ENCODE results near the gene YBX2.

Gene YBX2

GRCh38 chr17:7295230-7296180, 1.1 kb upstream of the YBX2 start:
- TF ChIP-seq ARNTL (CRISPR knock-in tag; IDR thresholded peaks at IDR 0.05; ENCODE audit: borderline replicate concordance, low read depth) (no peak), TCF4 (CRISPR knock-in tag; IDR thresholded peaks at IDR 0.05; ENCODE audit: borderline replicate concordance) (no peak), BACH2 (CRISPR knock-in tag; IDR thresholded peaks at IDR 0.05; ENCODE audit: borderline replicate concordance) (no peak), CREB5 (CRISPR knock-in tag; IDR thresholded peaks at IDR 0.05; ENCODE audit: low read depth) (no peak), PATZ1 (CRISPR knock-in tag; IDR thresholded peaks at IDR 0.05; ENCODE audit: borderline replicate concordance) (no peak), CSRNP3 (CRISPR knock-in tag; IDR thresholded peaks at IDR 0.05) (no peak), POU6F1 (CRISPR knock-in tag; IDR thresholded peaks at IDR 0.05; ENCODE audit: borderline replicate concordance, low read depth) (no peak), ZNF8 (CRISPR knock-in tag; IDR thresholded peaks at IDR 0.05) (no peak)

GRCh38 chr17:7293816-7294613, 424 bp downstream of the YBX2 start:
- no peak for ATAC-seq
- TF ChIP-seq ZFP30 (CRISPR knock-in tag; IDR thresholded peaks at IDR 0.05) (no peak), ZNF70 (CRISPR knock-in tag; IDR thresholded peaks at IDR 0.05) (no peak), PPARA (CRISPR knock-in tag; IDR thresholded peaks at IDR 0.05; ENCODE audit: borderline replicate concordance) (no peak)

More at GRCh38 chr17:7295230-7296180, 1.1 kb upstream of the YBX2 start:
- ATAC-seq: no peak

- TF ChIP-seq ZFP3 (CRISPR knock-in tag; IDR thresholded peaks at IDR 0.05): no peak
- no peak for ATAC-seq
These were observed 1.3 kb downstream of the YBX2 start for GRCh38 chr17:7293159-7293558.

- TF ChIP-seq ZNF8 (CRISPR knock-in tag; IDR thresholded peaks at IDR 0.05) (no peak), ARNTL (CRISPR knock-in tag; IDR thresholded peaks at IDR 0.05; ENCODE audit: borderline replicate concordance, low read depth) (no peak)
- ATAC-seq: no peak
These were observed 1.7 kb downstream of the YBX2 start for GRCh38 chr17:7292729-7293128.

- no peak for ATAC-seq
- TF ChIP-seq ZNF70 (CRISPR knock-in tag; IDR thresholded peaks at IDR 0.05) (no peak), TSHZ2 (CRISPR knock-in tag; IDR thresholded peaks at IDR 0.05) (no peak), ZFP30 (CRISPR knock-in tag; IDR thresholded peaks at IDR 0.05) (no peak), SNAI2 (CRISPR knock-in tag; IDR thresholded peaks at IDR 0.05) (no peak), ESRRG (CRISPR knock-in tag; IDR thresholded peaks at IDR 0.05) (no peak), PATZ1 (CRISPR knock-in tag; IDR thresholded peaks at IDR 0.05; ENCODE audit: borderline replicate concordance) (no peak), GLIS3 (CRISPR knock-in tag; IDR thresholded peaks at IDR 0.05) (no peak), TCF4 (CRISPR knock-in tag; IDR thresholded peaks at IDR 0.05; ENCODE audit: borderline replicate concordance) (no peak), POU6F1 (CRISPR knock-in tag; IDR thresholded peaks at IDR 0.05; ENCODE audit: borderline replicate concordance, low read depth) (no peak), ARNTL (CRISPR knock-in tag; IDR thresholded peaks at IDR 0.05; ENCODE audit: borderline replicate concordance, low read depth) (no peak)
These were observed 2.2 kb downstream of the YBX2 start for GRCh38 chr17:7292194-7292593.

Data from SK-N-SH treated with all-trans-retinoic acid at 6 μM for 48 hours (cell line).